K562 (cell line): ENCODE data around the gene STK24. TPM values are rescaled to one million over a fixed set of nuclear protein-coding genes. Genes with fewer than 3 reads are reported as not detected.

Source experiments
- ATAC-seq: fragments of 200-7000 bp; cut with Tn5 transposase; 3 replicates; pipeline ENCODE4 v1.9.1; 2020; ENCODE audit warnings: moderate library complexity
- BruUV-seq: library from RNA; stranded (reverse); fragments of 400-500 nt; replicated peaks from 2 replicates; lab custom pipeline; 2021; lab: Mats Ljungman, UMichigan
- CTCF ChIA-PET: fragments of 300-600 bp; formaldehyde crosslinking; extraction: SDS; loops from one replicate; lab custom pipeline; 2021; ENCODE audit warnings: low intra/inter-chr PET ratio; lab: Yijun Ruan, JAX
- POLR2A ChIA-PET: fragments of 300-600, 350-650 bp; sonication (Branson Sonifier 250); formaldehyde crosslinking; extraction: SDS; loops from one replicate; lab custom pipeline; 2021; ENCODE audit warnings: antibody characterized with exemption, inconsistent platforms; lab: Yijun Ruan, JAX
- DNase-seq, 4 experiments: peaks; one replicate each; pipeline versions ENCODE4 v3.0.0 to v3.0.0-alpha.2; 2011 to 2018; ENCODE audit warnings: low spot score in 3 of 4, mixed read lengths in 3 of 4; ENCODE audit errors: extremely low read depth in 1 of 4
- FAIRE-seq: peaks from 2 replicates; lab custom pipeline; 2011; peaks lifted over from hg19 to GRCh38; lab: Jason Lieb, UNC
- H2AFZ ChIP-seq: 2 replicates; pipeline ENCODE4 v1.6.0; 2011; ENCODE audit warnings: low read depth, low read length, control low read depth, inconsistent platforms
- H3K27ac ChIP-seq: fragments of 200-600 bp; 3 replicates; pipeline ENCODE4 v1.8.0; 2011; ENCODE audit warnings: low read depth, mild to moderate bottlenecking, control low read depth, inconsistent platforms, low read length, moderate library complexity, mixed read lengths; ENCODE audit errors: extremely low read depth
- H3K27me3 ChIP-seq, 2 experiments: fragments of 300-600 bp in 1 of 2; 2 replicates in 1 of 2; 3 replicates in 1 of 2; pipeline versions ENCODE4 v1.6.0 to v1.8.0; 2011; ENCODE audit warnings: inconsistent platforms in 2 of 2, low read length in 2 of 2, mild to moderate bottlenecking in 1 of 2, mixed read lengths in 1 of 2, moderate library complexity in 1 of 2; ENCODE audit not compliant: control insufficient read depth in 2 of 2, insufficient read depth in 2 of 2
- H3K36me3 ChIP-seq: fragments of 300-600 bp; 3 replicates; pipeline ENCODE4 v1.8.0; 2011; ENCODE audit warnings: mild to moderate bottlenecking, low read length, inconsistent platforms; ENCODE audit not compliant: control insufficient read depth, insufficient read depth
- H3K4me1 ChIP-seq, 2 experiments: fragments of 200-600 bp in 1 of 2; replicated peaks in 1 of 2; 2 replicates in 1 of 2; 3 replicates in 1 of 2; pipeline versions ENCODE4 v1.5.1 to v1.8.0; 2011; ENCODE audit warnings: inconsistent platforms in 2 of 2, low read length in 2 of 2, mild to moderate bottlenecking in 1 of 2, mixed read lengths in 1 of 2, moderate library complexity in 1 of 2; ENCODE audit not compliant: control insufficient read depth in 2 of 2, insufficient read depth in 2 of 2
- H3K4me2 ChIP-seq: 2 replicates; pipeline ENCODE4 v1.6.1; 2011; ENCODE audit warnings: low read length, control low read depth, inconsistent platforms, mixed read lengths; ENCODE audit not compliant: insufficient read depth
- H3K4me3 ChIP-seq: fragments of 200-600 bp; sonication (generic), shearing (Covaris generic); 2 replicates; pipeline ENCODE4 v1.5.1; 2016; ENCODE audit warnings: control low read depth, inconsistent platforms
- H3K79me2 ChIP-seq: fragments of 200-600 bp; 3 replicates; pipeline ENCODE4 v1.8.0; 2011; ENCODE audit warnings: low read length, inconsistent platforms; ENCODE audit not compliant: control insufficient read depth, insufficient read depth
- H3K9ac ChIP-seq, 2 experiments: 2 replicates each; pipeline versions ENCODE4 v1.6.0 to v1.6.1; 2011; ENCODE audit warnings: low read depth in 2 of 2, low read length in 2 of 2, control low read depth in 1 of 2, inconsistent platforms in 1 of 2, mild to moderate bottlenecking in 1 of 2, mixed read lengths in 1 of 2; ENCODE audit not compliant: insufficient read depth in 1 of 2
- H3K9me1 ChIP-seq: one replicate; pipeline ENCODE4 v1.6.0; 2011; ENCODE audit warnings: inconsistent platforms, mild to moderate bottlenecking, low read length, moderate library complexity; ENCODE audit not compliant: control insufficient read depth, insufficient read depth
- H3K9me3 ChIP-seq: replicated peaks from 2 replicates; pipeline ENCODE4 v1.5.1; 2011; ENCODE audit warnings: low read depth, low read length, inconsistent platforms; ENCODE audit not compliant: control insufficient read depth, insufficient read depth
- H4K20me1 ChIP-seq: replicated peaks from 2 replicates; pipeline ENCODE4 v1.6.1; 2011; ENCODE audit warnings: low read length, inconsistent platforms, mixed read lengths; ENCODE audit not compliant: control insufficient read depth, insufficient read depth
- BRCA1 ChIP-seq, 2 experiments: fragments of 450-650 bp in 1 of 2; sonication (generic) in 1 of 2; formaldehyde crosslinking in 1 of 2; IDR thresholded peaks; 2 replicates each; pipeline versions ENCODE4 v1.5.0 to v1.6.1; 2017 to 2020; ENCODE audit warnings: mild to moderate bottlenecking in 1 of 2, missing genetic modification reagents in 1 of 2
- CBX1 ChIP-seq: sonication (generic); IDR thresholded peaks from 2 replicates; pipeline ENCODE4 v1.6.1; 2016; ENCODE audit warnings: antibody characterized with exemption, low read depth, mild to moderate bottlenecking
- CBX3 ChIP-seq, 2 experiments: IDR thresholded peaks; 1 replicate in 1 of 2; 2 replicates in 1 of 2; pipeline ENCODE4 v1.6.1; 2012; ENCODE audit warnings: inconsistent platforms in 2 of 2, low read length in 2 of 2, borderline replicate concordance in 1 of 2, control low read depth in 1 of 2
- CHD1 ChIP-seq: fragments of 200-600 bp; sonication (generic); IDR thresholded peaks from one replicate; pipeline ENCODE4 v1.6.1; 2012; ENCODE audit warnings: mild to moderate bottlenecking, moderate library complexity, low read length, inconsistent platforms
- FIP1L1 ChIP-seq: fragments of 200-400 bp; formaldehyde crosslinking; IDR thresholded peaks from 2 replicates; pipeline ENCODE4 v1.6.1; 2018; ENCODE audit warnings: mild to moderate bottlenecking, low read depth, low read length; ENCODE audit not compliant: poor library complexity, severe bottlenecking
- HMG20A ChIP-seq: fragments of 450-650 bp; formaldehyde crosslinking; conservative IDR thresholded peaks from 2 replicates; pipeline ENCODE4 v1.4.0; 2020; ENCODE audit warnings: mild to moderate bottlenecking, mixed read lengths
- MYNN ChIP-seq, 2 experiments: sonication (generic); formaldehyde crosslinking in 1 of 2; IDR thresholded peaks; 2 replicates each; pipeline versions ENCODE4 v1.5.0 to v1.6.1; 2016 to 2020; ENCODE audit warnings: antibody characterized with exemption in 1 of 2, missing genetic modification reagents in 1 of 2
- NFRKB ChIP-seq: fragments of 450-650 bp; IDR thresholded peaks from 2 replicates; pipeline ENCODE4 v1.6.1; 2016; ENCODE audit warnings: low read depth
- NR2C1 ChIP-seq, 2 experiments: fragments of 450-650 bp; IDR thresholded peaks; 2 replicates each; pipeline ENCODE4 v1.6.1; 2017; ENCODE audit warnings: mild to moderate bottlenecking in 2 of 2, antibody characterized with exemption in 1 of 2, inconsistent platforms in 1 of 2, missing compliant biosample characterization in 1 of 2, missing genetic modification characterization in 1 of 2
- TOE1 ChIP-seq, 2 experiments: fragments of 450-650 bp in 1 of 2; sonication (generic) in 1 of 2; formaldehyde crosslinking in 1 of 2; IDR thresholded peaks; 2 replicates each; pipeline versions ENCODE4 v1.7.1 to v1.8.0; 2016 to 2022; ENCODE audit warnings: borderline replicate concordance in 2 of 2, mild to moderate bottlenecking in 2 of 2, antibody characterized with exemption in 1 of 2, inconsistent platforms in 1 of 2, low read depth in 1 of 2, missing genetic modification reagents in 1 of 2, moderate library complexity in 1 of 2
- ZNF316 ChIP-seq: fragments of 450-650 bp; IDR thresholded peaks from 2 replicates; pipeline ENCODE4 v1.6.1; 2016
- WGBS: fragments of 100-300 bp; shearing (Covaris generic); methylation state at CpG from one replicate; pipeline ENCODE4 v1.1.6; 2016; ENCODE audit warnings: low coverage, mixed read lengths; ENCODE audit not compliant: insufficient coverage; ENCODE audit errors: missing lambda C conversion rate; 5-methylcytosine and 5-hydroxymethylcytosine counted together
- in situ Hi-C: fragments of 300-500 bp; cut with MboI; formaldehyde crosslinking; loops from 4 replicates; pipeline ENCODE4 v1.15.0; 2018; ENCODE audit warnings: inconsistent platforms, mixed read lengths
- intact Hi-C: fragments of 100-400 bp; cut with micrococcal nuclease; formaldehyde crosslinking; loops from 2 replicates; pipeline ENCODE4 v1.14.2; 2022
- polyA plus RNA-seq, 8 experiments: library from polyadenylated mRNA; depleted of rRNA in 4 of 8; stranded (reverse) in 5 of 8; unstranded in 3 of 8; fragments of >200 nt; fragmentation: Nextera tagmentation in 2 of 8; fragmentation: Illumina TruSeq in 1 of 8; extraction: Ambion mirVana in 2 of 8; extraction: Trizol in 1 of 8; gene quantifications; 2 replicates each; pipeline versions ENCODE4 v1.2.1 to v1.2.3, GENCODE V29; 2011 to 2014; ENCODE audit warnings: inconsistent platforms in 1 of 8, missing spikeins in 1 of 8
- total RNA-seq, 7 experiments: library from RNA; depleted of rRNA in 6 of 7; stranded (reverse); fragments of >200 nt in 6 of 7; fragmentation: Illumina TruSeq in 2 of 7; extraction: Trizol in 2 of 7; gene quantifications; 2 replicates each; pipeline versions ENCODE4 v1.2.1 to v1.2.3, GENCODE V29; 2011 to 2021; ENCODE audit warnings: low replicate concordance in 1 of 7

STK24 gene
- total and polyA plus RNA-seq, 9 of the 15 experiments (the other 6 are each of a cell fraction or from before 2014, with no cell fraction given), result 3.8 to 78.4 (median 28.2) TPM

GRCh38 chr13:98496479-98496791, 80.5 kb downstream of the STK24 start:
- H4K20me1 ChIP-seq, result peaks cover 4% of the 10 kb centered on the region; the same call in 1 of the 2 replicates
- H3K4me1 ChIP-seq, result peaks cover 0 to 8% of the 10 kb centered on the region in 2 experiments; a peak in 2 of 5 replicates
- H3K4me3 ChIP-seq, result no peak overlapping the region
- CTCF ChIA-PET, result no interaction called here
- POLR2A ChIA-PET, result interaction anchor here (1.7 kb wide), 1 partner anchor 13 kb away, joined by 4 read pairs; no protein-coding TSS in a partner anchor
- H3K9me1 ChIP-seq, result no peaks in the 10 kb centered on the region
- ATAC-seq, result no peak
- peaks cover 25% of the 10 kb centered on the region; the same call in 1 of the 3 replicates for H3K79me2 ChIP-seq
- no peak overlapping the region for H3K4me2 ChIP-seq
- no peak overlapping the region for H2AFZ ChIP-seq
- WGBS, result 66% methylated on average over 3 of the region's 3 CpGs
- no peaks in the 10 kb centered on the region for H3K27me3 ChIP-seq
- H3K27ac ChIP-seq, result no peak overlapping the region
- in situ Hi-C loops, result no loop called here
- BruUV-seq, result no TSS peak
- H3K9ac ChIP-seq, result no peak overlapping the region
- TF ChIP-seq TOE1 (IDR thresholded peaks at IDR 0.05; ENCODE audit: borderline replicate concordance) (no peak), TOE1 (CRISPR knock-in tag; IDR thresholded peaks at IDR 0.05; ENCODE audit: borderline replicate concordance, low read depth) (no peak), CBX1 (no peak), NR2C1 (IDR thresholded peaks at IDR 0.05) (no peak), NR2C1 (tag; IDR thresholded peaks at IDR 0.05) (no peak), HMG20A (no peak), BRCA1 (IDR thresholded peaks at IDR 0.05) (no peak), BRCA1 (CRISPR knock-in tag; IDR thresholded peaks at IDR 0.05) (no peak), NFRKB (no peak), CHD1 (no peak), MYNN (IDR thresholded peaks at IDR 0.05) (no peak), MYNN (CRISPR knock-in tag; IDR thresholded peaks at IDR 0.05) (no peak), ZNF316 (no peak), CBX3 (IDR thresholded peaks at IDR 0.05; ENCODE audit: borderline replicate concordance in 1 of 2, low read length in 2 of 2) (no peak), FIP1L1 (no peak)
- TF ChIP-seq, all 486 proteins: peak for 0
- Histone ChIP-seq H3K9me3 (no peaks in the 10 kb centered on the region), H3K36me3 (no peaks in the 10 kb centered on the region)
- DNase-seq (no peak), FAIRE-seq (no peak)
- intact Hi-C loops, result no loop called here
